SIG-M5 (cell line): ENCODE data around the gene CACNA2D1.

Experiments
- DNase-seq: peaks from one replicate; lab custom pipeline; 2025; lab: John Stamatoyannopoulos, UW

CACNA2D1 gene

DNA sequence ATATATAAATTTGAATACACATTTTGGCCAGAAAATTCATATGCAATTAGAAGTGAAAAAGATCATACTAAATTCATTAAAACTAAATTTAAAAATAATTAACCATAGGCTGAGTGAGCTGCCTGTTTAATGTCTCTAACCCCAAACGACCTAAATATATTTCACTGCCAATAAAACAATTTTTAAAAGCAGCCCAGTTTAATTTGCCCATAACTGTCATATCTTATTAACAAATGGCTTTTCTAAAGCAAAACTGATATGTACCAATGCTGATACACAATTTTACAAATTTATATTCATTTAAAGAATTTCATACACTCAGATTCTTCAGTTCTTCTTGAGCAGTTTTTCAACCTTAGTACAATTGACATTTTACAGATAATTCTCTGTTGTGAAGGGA lies 99.9 kb downstream of the CACNA2D1 start:
- no peak for DNase-seq

DNA sequence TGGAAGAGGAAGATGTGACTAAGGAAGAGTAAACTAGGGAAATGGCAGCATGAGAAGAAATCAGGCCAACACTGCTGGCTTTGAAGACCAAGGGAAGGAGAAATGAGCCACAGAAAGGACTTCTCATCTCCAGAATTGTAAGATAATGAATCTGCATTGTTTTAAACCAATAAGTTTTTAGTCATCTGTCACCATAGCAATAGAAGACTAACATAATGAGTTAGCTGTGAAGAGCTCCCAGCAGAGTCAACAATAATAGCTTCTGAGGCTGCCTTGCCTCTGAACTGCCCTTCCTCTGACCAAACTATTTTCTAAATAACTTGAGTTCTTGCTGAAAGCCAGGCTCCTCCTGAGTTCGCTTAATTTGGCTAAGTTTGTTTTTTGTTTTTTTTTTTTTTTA lies 103.6 kb downstream of the CACNA2D1 start:
- no peak for DNase-seq

DNA sequence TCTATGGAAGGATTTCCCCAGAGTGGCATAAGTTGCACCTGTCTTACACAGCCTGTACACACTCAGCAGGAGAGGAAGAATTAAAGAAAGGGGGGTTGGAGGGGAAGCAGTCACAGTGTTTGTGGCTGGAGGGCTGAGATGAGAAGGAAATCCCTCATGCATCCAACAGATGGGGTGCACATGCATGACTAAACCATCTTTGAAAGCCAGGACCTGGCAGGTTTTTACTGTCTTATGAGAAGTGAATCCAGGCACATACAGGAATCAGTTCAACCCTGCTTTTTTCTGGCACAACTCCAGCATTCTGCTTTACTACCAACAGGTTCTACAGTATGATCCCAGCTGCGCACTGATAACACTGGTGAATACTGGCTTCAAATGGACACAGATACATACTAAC lies 107.7 kb downstream of the CACNA2D1 start:
- no peak for DNase-seq

DNA sequence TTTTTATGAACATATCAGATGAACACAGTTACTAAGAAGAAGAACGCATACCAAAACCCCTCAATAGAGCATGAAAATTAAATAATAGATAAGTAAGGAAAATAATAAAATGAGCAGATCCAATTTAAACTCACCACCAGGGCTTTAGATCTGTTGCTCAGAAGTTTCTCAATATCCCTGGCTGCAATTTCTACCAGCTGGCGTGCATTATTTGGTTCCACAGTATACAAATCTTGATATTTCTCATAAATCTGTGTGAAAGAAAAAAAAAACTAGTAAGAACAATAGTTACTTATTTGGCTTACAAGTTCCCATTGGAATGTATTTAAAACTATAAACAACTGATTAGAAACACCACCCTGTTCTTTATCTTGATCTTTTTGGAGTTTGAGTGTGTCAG lies 108.6 kb downstream of the CACNA2D1 start:
- no peak for DNase-seq

DNA sequence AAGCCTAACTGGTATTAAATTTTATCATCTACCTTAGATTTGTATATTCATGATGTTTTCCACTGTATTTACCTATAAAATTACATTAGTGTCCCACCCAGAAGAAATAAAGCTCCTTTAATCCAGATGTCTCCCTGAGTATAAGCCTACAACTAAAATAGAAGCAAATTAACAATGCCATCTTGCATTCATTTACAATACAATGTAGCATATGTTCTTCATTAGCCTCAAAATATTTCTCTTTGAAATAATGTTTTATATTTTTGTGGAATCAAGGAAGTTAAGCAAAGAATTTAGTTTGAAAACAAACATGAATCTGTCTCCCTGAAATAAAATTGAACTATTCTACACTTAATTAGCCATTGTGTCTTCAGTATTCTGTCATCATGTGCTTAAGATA lies 112.3 kb downstream of the CACNA2D1 start:
- DNase-seq = no peak

DNA sequence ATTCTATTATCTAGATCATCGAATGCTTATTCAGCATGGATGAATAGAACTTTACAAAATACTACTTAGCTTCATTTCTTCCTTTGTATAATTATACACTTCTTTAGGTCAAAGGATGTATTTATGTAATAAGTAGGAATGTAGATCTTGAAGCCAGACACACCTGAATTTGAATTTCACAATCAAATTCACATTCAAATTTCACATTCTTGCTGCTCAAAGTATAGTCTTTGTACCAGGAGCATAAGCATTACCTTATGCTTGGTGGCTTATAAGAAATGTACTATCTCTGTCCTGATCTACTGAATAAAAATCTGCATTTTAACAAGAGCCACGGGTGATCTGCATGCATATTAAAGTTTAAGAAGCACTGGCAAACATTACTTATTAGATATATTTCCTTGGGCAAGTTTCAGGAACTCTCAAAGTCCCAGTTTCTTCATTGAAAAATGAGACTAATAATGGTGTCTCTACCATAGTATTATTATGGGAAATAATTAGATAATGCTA lies 112.8 kb downstream of the CACNA2D1 start:
- DNase-seq = no peak

DNA sequence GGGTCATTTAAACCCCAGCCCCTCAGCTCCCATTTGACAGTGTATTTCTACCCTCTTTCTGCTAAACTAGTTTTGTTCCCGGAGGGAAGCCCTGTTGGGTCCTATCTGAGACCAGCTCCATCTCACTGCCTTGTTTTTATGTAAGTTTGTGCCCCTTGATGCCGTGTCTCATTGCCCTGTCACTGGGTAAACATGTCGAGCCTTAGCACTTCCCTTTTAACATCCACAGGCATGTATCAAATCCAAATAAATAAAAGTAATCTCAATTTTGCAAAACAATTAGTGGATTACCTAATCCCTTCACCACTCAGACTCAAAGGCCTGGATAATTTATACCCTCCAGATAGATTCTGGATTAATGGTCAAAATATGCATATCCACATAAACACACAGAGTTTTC lies 115.7 kb downstream of the CACNA2D1 start:
- DNase-seq = no peak

DNA sequence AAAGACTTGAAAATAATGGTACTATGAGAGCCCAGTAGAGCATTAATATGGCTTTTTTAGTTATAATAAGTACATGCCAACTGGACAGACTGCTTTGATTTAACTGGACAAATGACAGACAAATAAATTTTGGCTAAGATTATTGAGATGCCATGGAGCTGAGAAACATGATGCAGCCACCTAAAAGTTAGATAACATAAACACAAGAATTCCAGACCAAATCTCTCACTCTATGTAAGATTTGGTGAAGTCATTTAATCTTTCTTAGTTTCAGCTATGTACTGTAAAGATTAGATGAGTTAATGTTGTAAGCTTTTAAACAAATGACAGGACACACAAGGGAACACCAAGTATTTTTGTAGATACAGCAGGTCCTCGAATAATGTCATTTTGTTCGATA lies 118.2 kb downstream of the CACNA2D1 start:
- DNase-seq = no peak

DNA sequence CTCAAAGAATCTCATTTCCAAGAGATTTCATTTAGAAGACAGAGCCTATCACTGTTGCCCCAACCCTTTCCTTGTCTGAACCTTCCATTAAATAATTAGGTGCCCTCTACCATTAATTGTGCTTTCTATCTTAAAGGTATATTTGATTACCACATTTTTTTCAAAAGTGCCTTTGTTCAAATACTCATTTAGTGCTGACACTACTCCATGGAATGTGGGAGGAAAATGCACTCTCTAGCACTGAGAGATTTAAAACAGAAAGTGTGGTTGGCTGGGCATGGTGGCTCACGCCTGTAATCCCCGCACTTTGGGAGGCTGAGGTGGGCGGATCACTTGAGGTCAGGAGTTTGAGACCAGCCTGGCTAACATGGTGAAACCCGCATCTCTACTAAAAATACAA lies 119.8 kb downstream of the CACNA2D1 start:
- no peak for DNase-seq

DNA sequence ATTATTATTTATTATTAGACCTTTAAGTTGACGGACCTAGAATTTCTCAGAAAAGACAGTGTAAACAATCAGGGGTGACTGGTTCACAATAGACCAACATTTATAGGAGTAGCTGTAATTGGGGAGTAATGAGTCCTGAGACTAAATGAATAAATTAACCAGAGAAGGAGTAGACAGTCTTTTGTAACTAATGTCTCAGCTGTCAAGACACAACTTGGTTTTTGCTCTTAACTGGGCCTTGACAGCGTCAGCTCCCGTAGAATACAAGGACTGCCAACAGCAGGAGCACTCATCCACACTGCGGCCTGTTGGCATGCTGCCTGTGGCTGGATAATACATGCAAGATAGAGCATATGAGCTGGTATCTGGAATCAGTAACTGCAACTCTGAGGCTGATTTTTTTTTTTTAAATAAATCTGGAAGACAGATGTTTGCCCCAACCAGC lies 123.9 kb downstream of the CACNA2D1 start:
- DNase-seq = no peak

DNA sequence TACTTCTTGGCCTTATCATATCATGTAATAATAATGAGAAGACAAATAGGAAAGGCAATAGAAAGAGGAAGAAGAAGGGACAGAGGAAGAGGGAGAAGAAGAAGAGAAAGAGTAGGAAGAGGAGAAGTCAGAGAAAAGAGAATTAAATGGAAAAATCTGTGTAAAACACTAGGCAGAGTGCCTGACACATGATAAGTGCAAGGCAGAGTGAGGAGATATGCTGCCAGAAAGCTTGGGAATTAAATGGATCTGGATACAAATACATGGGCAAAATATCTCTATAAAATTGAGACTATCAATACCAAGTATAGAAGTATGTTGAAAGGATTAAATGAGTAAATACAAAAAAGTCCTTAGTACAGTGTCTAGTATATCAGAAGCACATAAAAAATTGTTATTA lies 124.8 kb downstream of the CACNA2D1 start:
- no peak for DNase-seq

DNA sequence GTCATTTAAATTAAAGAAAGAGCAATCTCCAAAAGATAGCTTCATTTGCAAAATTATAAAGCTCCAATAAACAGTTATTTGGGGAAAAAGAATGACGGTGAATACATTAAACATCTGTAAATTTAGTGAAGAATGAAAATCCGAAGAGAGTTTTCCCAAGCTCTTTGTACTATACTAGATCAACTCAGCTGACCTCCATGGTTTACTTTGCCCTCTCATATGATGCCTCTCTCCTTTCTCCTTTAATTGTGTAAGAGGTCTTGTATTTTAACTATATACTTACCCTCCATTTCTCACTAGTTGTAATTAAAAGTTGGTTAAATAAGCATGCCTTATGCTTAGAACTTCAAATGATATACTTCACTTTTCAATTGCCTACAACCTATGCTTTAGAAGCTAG lies 125.8 kb downstream of the CACNA2D1 start:
- DNase-seq = no peak

DNA sequence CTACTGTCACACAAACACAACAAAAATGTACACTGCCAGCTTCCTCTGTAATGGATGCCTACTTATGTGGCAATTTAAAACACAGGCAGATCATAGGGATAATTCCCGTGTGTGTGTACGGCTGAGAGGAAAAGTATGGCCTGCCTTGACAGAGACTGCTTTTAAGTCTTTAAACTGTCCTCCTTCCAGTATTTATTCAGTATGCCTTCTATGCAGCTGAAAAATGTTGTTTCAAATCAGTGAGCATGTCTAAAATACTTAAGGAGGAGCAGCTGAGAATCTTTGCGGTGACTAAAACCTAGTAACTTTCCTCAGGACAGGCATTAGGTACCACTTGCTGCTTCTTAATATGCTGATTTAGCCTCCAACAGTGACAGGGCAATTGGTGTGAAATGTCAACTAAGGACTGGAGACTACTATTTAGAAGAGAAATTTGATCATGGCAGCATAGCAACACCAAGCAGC lies 126.3 kb downstream of the CACNA2D1 start:
- no peak for DNase-seq

DNA sequence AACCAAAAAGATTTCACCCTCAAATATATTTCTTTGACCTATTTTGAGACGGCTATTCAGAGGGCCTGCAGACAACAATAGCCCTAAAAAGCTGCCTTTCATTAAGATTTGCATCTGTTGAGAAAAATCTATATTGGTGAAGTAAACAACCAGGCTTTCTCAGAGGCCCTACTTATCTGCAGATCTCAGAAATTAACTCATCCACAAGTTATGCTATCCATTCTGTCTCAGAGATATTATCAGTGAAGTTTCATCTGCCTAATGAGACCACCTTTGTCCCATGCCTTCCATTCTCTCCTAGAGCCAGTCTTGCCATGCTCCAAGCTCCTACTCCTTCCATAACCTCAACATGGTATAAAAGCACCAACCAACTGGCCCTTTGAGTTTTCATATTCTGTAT lies 130.3 kb downstream of the CACNA2D1 start:
- DNase-seq = no peak

DNA sequence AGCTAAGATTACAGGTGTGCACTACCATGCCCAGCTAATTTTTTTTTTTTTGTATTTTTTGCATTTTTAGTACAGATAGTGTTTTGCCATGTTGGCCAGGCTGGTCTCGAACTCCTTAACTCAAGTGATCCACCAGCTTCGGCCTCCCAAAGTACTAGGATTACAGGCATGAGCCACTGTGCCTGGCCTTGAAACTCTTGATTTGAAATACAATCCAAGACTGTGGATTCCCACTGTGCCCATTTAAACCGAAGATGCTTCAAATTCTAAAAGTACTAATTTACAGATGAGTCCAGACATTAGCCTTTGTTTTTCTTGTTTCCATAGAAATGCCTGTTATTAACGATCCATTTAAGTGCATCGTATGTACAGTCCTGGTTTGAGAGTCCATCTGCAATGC lies 130.9 kb downstream of the CACNA2D1 start:
- DNase-seq = no peak

DNA sequence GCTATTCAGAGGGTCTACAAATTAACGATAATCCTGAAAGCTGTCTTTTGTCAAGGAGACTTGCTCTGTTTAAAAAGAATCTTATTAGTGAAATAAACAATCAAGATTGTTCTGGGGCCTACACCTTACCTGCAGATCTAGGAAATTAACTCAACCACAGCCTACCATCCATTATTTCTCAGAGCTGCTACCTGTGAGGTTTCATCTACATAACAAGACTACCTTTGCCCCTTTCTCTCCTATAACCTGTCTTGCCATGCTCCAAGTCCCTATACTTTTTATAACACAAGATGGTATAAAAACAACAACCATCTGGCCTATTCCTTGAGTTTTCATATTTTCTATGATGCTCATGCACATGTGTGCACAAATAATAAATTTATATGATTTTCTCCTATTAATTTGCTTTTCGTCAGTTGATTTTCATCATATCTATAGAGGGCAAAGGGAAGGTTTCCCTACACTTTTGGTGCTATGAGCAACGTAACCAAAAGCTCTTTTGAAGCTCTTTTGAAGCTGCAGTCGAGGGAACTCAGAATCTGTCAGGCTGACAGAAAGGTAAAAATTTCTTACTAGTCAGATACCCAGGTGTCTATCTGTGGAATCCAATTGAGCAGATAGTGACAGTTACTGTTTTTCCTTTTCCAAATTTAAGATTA lies 138.1 kb downstream of the CACNA2D1 start:
- no peak for DNase-seq

DNA sequence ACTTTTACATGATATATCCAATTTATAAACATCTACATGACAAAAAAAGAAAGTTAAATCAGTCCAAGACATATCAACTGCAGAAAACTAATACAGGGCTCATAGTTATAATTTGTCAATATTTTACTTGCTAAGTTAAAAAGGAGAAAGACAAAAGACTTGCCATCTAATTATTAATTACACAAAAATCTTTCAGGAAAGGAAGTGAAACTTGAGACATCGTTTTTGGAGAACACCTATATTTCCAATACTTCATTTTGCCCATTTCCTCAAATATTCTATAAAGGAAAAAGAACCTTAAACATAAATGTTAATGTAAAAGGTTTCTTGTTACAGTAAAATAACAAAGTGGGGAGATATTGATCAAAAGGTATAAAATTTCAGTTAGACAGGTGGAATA lies 148.7 kb downstream of the CACNA2D1 start:
- no peak for DNase-seq

DNA sequence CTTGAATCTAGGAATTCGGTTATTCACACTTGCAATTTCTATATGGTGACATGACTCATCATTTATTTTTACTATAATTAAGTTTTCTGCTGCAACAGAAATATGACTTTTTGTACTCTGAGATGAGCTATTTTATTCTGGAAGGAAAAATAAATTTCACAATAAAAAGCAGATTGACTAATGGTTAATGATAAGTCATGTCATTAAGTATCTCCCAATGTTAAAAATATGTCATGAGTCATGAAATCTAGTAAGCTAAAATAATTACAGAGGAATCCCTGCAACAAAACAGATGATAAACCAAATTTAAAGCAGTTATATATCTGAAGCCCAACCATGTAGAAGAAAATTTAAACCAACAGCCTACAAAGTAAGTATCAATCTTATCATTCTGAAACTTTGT lies 149.2 kb downstream of the CACNA2D1 start:
- no peak for DNase-seq

DNA sequence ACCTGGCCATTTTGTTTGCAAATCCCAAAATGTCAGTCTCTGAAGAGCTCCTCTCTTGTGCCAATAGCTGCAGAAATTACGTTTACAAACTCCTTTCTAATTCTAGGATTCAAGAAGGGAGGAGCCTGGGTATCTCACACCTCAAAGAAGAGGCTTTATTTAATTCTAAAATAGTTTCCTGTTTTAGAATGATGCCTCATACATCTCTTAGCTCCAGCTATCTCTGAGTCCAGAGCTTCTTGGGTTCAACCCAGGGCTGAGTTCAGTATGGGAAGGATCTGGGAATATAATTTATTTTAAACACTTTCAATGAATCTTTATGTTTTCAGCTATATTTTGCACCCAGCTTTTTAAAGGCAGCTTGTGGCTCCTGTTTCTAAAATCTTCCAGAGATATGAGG lies 150.1 kb downstream of the CACNA2D1 start:
- DNase-seq = no peak

DNA sequence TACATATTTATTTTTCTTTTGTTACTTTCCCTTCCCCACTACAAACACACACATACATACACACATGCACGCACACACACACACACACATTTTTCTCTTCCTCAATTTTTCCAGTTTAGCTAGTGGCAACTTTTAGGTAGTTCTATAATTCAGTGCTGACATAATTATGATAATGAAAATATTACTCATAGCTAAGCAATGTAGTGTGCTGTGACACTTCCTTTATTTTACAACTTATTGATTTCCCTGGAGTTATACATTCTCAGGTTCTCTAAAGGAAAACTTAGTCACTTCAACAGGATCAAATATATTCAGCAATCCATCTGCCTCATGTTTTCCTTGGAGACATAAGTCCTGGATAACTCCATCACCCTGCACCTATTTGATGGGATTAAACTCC lies 151.6 kb downstream of the CACNA2D1 start:
- DNase-seq = no peak

DNA sequence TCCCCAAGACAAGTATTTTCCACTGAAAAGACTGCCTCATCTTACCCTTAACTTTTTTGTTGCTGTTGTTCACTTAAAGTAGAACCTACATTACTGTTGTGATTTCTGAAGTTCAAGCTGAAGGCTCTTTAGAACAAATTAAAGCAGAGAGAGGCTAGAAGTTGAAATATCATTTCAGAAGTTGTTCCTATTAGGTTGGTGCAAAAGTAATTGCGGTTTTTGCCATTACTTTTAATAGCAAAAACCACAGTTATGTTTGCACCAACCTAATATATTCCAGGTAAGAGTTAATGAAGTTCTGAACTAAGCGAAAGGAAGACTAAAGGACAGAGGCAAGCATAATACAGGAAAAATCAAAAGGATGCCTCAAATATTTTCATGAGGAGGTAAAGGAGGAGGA lies 153.7 kb downstream of the CACNA2D1 start:
- DNase-seq = no peak

DNA sequence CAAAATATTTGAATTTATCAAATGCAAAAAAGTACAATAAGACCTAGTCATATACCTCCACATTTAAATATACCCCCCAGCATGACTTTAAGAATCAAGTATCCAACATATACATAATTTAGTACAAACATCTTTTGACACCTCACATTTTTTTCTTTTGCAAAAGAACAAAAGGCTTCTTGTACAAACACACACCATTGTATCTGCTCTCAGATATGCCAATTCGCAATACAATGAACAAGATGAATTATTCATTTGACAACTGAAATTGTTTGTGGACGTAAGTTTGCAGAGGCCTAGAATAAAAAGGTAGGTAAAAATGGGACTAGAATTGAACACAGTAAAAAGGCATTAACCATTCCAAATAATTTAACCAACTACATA lies 154.4 kb downstream of the CACNA2D1 start:
- DNase-seq = no peak

DNA sequence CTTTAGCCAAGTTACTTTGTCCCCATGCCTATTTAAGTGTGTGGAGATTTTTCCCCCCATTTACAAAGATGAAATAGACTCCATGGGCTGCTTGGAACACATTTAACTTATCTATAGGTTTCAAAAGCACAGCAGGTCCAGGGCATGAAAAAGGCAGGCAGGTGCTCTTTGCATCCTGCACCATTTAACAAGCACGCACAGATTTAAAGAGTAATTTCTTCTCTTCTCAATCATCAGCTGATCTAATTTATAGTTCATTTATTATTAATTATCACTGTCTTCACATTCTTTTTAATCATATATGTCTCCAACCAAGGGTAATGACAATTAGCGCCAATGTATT lies 156.8 kb downstream of the CACNA2D1 start:
- DNase-seq = no peak

DNA sequence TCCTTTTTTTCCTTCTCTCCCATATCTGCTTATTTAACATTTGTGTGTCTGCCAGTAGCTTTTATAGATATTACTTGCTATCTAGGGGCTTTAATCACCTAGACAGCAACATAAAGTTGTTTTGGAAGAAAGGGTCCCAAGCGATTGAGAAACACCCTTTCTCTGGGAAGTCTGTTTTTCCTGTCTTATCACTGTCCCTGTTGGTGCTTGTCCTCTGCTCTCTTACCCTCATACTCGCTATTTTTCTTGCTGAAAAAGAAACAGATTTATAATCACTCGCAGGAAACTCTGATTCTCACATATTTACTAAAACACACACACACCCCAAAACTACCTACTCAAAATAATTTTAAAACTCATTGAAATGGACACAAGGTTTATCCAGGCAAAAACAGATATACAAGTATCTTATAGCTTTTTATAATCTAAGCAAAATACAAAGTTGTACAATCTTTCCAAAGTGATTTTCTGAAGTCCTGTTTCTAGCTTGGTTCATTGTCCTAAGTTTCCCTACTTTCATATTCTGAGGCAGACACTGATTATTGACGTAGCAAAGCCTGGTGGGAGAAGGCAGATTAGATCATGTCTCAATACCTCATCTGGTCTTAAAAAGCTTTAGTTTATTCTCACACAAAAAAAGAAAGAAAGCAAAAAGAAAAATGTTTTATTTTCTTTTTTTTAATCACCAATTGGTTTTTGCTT lies 157.3 kb downstream of the CACNA2D1 start:
- no peak for DNase-seq
